ENCODE results near the gene SCMH1. TPM values are rescaled to one million over a fixed set of nuclear protein-coding genes. Genes with fewer than 3 reads are reported as not detected.
"Not testable (repeated sequence)": the region's sequence is repeated elsewhere in the genome, so short reads cannot be mapped to it uniquely, and the experiment has no call there.

SCMH1 gene
- total RNA-seq, 1 experiment from 2014 or later: 19.4 TPM

DNA sequence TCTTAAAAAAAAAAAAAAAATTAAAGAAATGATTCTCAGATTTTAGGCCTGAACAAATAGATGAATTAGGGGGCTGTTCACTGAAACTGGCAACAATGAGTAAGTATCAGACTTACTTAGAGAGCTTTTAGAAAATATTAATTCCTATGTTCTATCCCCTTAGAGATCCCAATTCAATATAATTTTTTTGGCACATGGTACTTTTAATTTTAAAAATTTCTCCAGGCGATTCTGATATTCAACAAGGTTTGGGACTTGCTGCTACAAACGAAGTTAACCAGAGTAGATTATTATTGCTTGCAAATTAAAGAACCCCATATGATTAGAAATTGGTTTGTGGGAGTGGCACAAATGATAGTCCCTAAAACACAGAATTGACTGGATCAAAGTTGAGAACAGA is 11.4 kb downstream of the SCMH1 start:
- H3K4me3 Mint-ChIP-seq: no peak overlapping the region
- CTCF ChIA-PET: interaction anchor here (1.1 kb wide), 1 partner anchor 101 kb away, joined by 3 read pairs; no protein-coding TSS in a partner anchor
- TF ChIP-seq NFATC4 (CRISPR knock-in tag; IDR thresholded peaks at IDR 0.05) (no peak), SOX15 (CRISPR knock-in tag; IDR thresholded peaks at IDR 0.05) (no peak), MYBL2 (CRISPR knock-in tag; IDR thresholded peaks at IDR 0.05) (no peak), CBFB (CRISPR knock-in tag; IDR thresholded peaks at IDR 0.05; ENCODE audit: low read depth) (no peak), ZNF671 (CRISPR knock-in tag; IDR thresholded peaks at IDR 0.05) (no peak), SP1 (CRISPR knock-in tag; conservative IDR thresholded peaks at IDR 0.05) (no peak), GRHL2 (CRISPR knock-in tag; IDR thresholded peaks at IDR 0.05; ENCODE audit: insufficient replicate concordance, severe bottlenecking) (no peak), ZNF263 (CRISPR knock-in tag; IDR thresholded peaks at IDR 0.05; ENCODE audit: low read depth) (no peak)
- TF ChIP-seq, protein P1, sequence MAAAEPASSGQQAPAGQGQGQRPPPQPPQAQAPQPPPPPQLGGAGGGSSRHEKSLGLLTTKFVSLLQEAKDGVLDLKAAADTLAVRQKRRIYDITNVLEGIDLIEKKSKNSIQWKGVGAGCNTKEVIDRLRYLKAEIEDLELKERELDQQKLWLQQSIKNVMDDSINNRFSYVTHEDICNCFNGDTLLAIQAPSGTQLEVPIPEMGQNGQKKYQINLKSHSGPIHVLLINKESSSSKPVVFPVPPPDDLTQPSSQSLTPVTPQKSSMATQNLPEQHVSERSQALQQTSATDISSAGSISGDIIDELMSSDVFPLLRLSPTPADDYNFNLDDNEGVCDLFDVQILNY (CRISPR knock-in tag; IDR thresholded peaks at IDR 0.05): no peak
- TF ChIP-seq, protein P2, sequence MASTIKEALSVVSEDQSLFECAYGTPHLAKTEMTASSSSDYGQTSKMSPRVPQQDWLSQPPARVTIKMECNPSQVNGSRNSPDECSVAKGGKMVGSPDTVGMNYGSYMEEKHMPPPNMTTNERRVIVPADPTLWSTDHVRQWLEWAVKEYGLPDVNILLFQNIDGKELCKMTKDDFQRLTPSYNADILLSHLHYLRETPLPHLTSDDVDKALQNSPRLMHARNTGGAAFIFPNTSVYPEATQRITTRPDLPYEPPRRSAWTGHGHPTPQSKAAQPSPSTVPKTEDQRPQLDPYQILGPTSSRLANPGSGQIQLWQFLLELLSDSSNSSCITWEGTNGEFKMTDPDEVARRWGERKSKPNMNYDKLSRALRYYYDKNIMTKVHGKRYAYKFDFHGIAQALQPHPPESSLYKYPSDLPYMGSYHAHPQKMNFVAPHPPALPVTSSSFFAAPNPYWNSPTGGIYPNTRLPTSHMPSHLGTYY (CRISPR knock-in tag; IDR thresholded peaks at IDR 0.05): no peak
- TF ChIP-seq, protein P3, sequence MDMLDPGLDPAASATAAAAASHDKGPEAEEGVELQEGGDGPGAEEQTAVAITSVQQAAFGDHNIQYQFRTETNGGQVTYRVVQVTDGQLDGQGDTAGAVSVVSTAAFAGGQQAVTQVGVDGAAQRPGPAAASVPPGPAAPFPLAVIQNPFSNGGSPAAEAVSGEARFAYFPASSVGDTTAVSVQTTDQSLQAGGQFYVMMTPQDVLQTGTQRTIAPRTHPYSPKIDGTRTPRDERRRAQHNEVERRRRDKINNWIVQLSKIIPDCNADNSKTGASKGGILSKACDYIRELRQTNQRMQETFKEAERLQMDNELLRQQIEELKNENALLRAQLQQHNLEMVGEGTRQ (CRISPR knock-in tag; IDR thresholded peaks at IDR 0.05): no peak
- H3K27me3 Mint-ChIP-seq (ENCODE audit: low read depth): no peaks in the 10 kb centered on the region
- no peak overlapping the region for H3K27ac Mint-ChIP-seq
- POLR2A ChIA-PET: no interaction called here
- H3K36me3 Mint-ChIP-seq: no peaks in the 10 kb centered on the region
- H3K9me3 Mint-ChIP-seq: no peaks in the 10 kb centered on the region
- ATAC-seq: no peak
- no peak for DNase-seq (ENCODE audit: low spot score)
- peaks cover 10% of the 10 kb centered on the region for H3K4me1 Mint-ChIP-seq

DNA sequence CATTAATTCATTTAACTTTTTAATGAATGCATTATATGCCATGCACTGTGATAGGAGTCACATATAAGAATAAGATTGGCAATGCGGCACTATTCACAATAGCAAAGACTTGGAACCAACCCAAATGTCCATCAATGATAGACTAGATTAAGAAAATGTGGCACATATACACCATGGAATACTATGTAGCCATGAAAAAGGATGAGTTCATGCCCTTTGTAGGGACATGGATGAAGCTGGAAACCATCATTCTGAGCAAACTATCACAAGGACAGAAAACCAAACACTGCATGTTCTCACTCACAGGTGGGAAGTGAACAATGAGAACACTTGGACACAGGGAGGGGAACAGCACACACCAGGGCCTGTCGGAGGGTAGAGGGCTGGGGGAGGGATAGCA is 12.9 kb downstream of the SCMH1 start:
- DNase-seq (ENCODE audit: low spot score); H3K9me3 Mint-ChIP-seq; POLR2A ChIA-PET; H3K36me3 Mint-ChIP-seq; CTCF ChIA-PET; ATAC-seq; H3K27ac Mint-ChIP-seq; H3K27me3 Mint-ChIP-seq (ENCODE audit: low read depth); H3K4me3 Mint-ChIP-seq; H3K4me1 Mint-ChIP-seq: not testable (repeated sequence)

DNA sequence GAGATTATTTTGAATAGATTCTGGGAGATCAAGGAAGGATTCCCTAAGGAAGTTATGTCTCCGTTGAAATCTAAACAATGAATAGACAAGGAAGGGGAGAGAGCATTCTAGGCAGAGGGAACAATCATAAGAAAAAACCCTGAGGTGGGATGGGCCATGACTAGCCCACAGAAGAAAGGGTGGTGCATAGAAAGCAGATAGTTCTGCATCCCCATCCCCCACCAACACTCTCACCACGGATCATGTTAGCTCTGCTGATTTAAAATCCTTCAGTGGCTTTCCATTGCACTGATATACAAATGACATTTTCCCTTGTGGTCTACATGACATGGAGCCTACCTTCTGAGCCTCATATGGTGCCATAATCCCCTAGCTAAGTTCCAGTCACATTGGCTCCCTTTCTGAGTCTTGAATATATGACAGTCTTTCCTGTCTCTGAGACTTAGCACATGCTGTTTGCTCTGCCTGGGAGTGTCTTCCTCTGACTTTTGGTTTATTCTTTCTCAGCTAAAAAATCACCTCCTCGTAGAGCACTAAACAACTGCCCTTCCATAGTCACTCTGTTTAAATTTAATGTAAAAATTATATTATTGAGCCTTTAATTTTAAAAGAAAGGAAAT is 15.2 kb downstream of the SCMH1 start:
- no peak for DNase-seq (ENCODE audit: low spot score)
- H3K27me3 Mint-ChIP-seq (ENCODE audit: low read depth): no peaks in the 10 kb centered on the region
- no peak for ATAC-seq
- H3K27ac Mint-ChIP-seq: no peak overlapping the region
- no peaks in the 10 kb centered on the region for H3K36me3 Mint-ChIP-seq
- H3K4me1 Mint-ChIP-seq: peaks cover 5% of the 10 kb centered on the region; the same call in 1 of the 2 replicates
- no peak overlapping the region for H3K4me3 Mint-ChIP-seq
- ChIA-PET POLR2A (no interaction called here), CTCF (no interaction called here)
- H3K9me3 Mint-ChIP-seq: no peaks in the 10 kb centered on the region
- TF ChIP-seq ZNF396 (CRISPR knock-in tag; IDR thresholded peaks at IDR 0.05; ENCODE audit: borderline replicate concordance) (no peak), SP1 (CRISPR knock-in tag; conservative IDR thresholded peaks at IDR 0.05) (no peak), ZNF219 (CRISPR knock-in tag; IDR thresholded peaks at IDR 0.05; ENCODE audit: borderline replicate concordance) (no peak), ELF4 (CRISPR knock-in tag; IDR thresholded peaks at IDR 0.05; ENCODE audit: low read depth) (no peak)
- TF ChIP-seq, protein P4, sequence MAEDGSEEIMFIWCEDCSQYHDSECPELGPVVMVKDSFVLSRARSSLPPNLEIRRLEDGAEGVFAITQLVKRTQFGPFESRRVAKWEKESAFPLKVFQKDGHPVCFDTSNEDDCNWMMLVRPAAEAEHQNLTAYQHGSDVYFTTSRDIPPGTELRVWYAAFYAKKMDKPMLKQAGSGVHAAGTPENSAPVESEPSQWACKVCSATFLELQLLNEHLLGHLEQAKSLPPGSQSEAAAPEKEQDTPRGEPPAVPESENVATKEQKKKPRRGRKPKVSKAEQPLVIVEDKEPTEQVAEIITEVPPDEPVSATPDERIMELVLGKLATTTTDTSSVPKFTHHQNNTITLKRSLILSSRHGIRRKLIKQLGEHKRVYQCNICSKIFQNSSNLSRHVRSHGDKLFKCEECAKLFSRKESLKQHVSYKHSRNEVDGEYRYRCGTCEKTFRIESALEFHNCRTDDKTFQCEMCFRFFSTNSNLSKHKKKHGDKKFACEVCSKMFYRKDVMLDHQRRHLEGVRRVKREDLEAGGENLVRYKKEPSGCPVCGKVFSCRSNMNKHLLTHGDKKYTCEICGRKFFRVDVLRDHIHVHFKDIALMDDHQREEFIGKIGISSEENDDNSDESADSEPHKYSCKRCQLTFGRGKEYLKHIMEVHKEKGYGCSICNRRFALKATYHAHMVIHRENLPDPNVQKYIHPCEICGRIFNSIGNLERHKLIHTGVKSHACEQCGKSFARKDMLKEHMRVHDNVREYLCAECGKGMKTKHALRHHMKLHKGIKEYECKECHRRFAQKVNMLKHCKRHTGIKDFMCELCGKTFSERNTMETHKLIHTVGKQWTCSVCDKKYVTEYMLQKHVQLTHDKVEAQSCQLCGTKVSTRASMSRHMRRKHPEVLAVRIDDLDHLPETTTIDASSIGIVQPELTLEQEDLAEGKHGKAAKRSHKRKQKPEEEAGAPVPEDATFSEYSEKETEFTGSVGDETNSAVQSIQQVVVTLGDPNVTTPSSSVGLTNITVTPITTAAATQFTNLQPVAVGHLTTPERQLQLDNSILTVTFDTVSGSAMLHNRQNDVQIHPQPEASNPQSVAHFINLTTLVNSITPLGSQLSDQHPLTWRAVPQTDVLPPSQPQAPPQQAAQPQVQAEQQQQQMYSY (CRISPR knock-in tag; IDR thresholded peaks at IDR 0.05): no peak
- TF ChIP-seq, protein P5, sequence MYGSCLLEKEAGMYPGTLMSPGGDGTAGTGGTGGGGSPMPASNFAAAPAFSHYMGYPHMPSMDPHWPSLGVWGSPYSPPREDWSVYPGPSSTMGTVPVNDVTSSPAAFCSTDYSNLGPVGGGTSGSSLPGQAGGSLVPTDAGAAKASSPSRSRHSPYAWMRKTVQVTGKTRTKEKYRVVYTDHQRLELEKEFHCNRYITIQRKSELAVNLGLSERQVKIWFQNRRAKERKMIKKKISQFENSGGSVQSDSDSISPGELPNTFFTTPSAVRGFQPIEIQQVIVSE (CRISPR knock-in tag; IDR thresholded peaks at IDR 0.05; ENCODE audit: borderline replicate concordance): no peak
- TF ChIP-seq, protein P6, sequence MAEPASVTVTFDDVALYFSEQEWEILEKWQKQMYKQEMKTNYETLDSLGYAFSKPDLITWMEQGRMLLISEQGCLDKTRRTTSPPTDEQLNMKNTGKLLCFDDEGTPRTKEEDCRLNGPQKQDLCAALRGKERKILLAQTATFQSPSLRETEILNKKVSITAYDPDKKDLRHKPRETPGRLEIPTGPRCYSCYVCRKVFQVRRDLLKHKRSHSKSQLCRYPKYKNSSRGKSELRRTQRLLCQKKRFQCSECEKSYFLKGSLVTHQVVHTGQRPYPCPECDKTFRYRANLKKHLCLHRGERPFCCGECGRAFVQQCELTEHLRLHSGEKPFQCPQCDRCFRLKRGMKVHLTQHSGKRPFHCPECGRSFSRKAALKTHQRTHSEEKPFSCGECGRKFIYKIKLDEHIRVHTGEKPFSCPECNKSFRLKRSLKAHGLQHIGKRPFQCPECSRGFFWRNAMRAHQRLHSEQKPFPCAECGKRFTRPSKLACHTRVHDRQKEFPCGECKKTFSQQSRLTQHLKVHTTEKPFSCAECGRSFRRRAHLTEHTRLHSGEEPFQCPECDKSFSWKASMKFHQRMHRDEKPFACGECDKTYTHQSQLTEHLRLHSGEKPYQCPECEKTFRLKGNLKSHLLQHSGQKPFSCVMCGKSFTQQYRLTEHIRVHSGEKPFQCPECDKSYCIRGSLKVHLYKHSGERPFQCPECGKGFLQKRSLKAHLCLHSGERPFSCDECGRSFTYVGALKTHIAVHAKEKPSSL (CRISPR knock-in tag; conservative IDR thresholded peaks at IDR 0.05): no peak
- TF ChIP-seq, protein P7, sequence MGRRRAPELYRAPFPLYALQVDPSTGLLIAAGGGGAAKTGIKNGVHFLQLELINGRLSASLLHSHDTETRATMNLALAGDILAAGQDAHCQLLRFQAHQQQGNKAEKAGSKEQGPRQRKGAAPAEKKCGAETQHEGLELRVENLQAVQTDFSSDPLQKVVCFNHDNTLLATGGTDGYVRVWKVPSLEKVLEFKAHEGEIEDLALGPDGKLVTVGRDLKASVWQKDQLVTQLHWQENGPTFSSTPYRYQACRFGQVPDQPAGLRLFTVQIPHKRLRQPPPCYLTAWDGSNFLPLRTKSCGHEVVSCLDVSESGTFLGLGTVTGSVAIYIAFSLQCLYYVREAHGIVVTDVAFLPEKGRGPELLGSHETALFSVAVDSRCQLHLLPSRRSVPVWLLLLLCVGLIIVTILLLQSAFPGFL (CRISPR knock-in tag; IDR thresholded peaks at IDR 0.05; ENCODE audit: borderline replicate concordance): no peak
